ENCODE measurements around the gene CYSRT1.

GRCh38 chr9:137236936-137237421 lies 12.0 kb downstream of the CYSRT1 start:
- TF ChIP-seq FOXM1 (IDR thresholded peaks at IDR 0.05; ENCODE audit: borderline replicate concordance, low read depth) = 0 out of 2 replicates have a peak, but pooled peaks have one; percentile 7
- TF ChIP-seq REST (IDR thresholded peaks at IDR 0.05; ENCODE audit: low read depth) = no peak
- TF ChIP-seq TCF12 (IDR thresholded peaks at IDR 0.05; ENCODE audit: low read depth) = no peak; the same call in 1 of the 2 replicates
- TF ChIP-seq RAD21 (IDR thresholded peaks at IDR 0.05; ENCODE audit: low read depth) = no peak
- TF ChIP-seq EGR1 (IDR thresholded peaks at IDR 0.05) = no peak
- TF ChIP-seq YY1 (IDR thresholded peaks at IDR 0.05; ENCODE audit: low read depth) = no peak
- TF ChIP-seq ZBTB7A (IDR thresholded peaks at IDR 0.05; ENCODE audit: low read depth) = no peak
- no peak for TF ChIP-seq EP300 (IDR thresholded peaks at IDR 0.05; ENCODE audit: borderline replicate concordance)
- TF ChIP-seq TEAD4 (IDR thresholded peaks at IDR 0.05) = no peak
- TF ChIP-seq CEBPB (IDR thresholded peaks at IDR 0.05) = no peak
- TF ChIP-seq CREB1 (IDR thresholded peaks at IDR 0.05; ENCODE audit: low read depth) = no peak
- no peak for TF ChIP-seq MAX (IDR thresholded peaks at IDR 0.05)
- no peak for TF ChIP-seq USF1 (IDR thresholded peaks at IDR 0.05)
- no peak for TF ChIP-seq TAF1 (IDR thresholded peaks at IDR 0.05; ENCODE audit: low read depth)
